ENCODE data around the gene BCL11A.

Gene BCL11A

DNA sequence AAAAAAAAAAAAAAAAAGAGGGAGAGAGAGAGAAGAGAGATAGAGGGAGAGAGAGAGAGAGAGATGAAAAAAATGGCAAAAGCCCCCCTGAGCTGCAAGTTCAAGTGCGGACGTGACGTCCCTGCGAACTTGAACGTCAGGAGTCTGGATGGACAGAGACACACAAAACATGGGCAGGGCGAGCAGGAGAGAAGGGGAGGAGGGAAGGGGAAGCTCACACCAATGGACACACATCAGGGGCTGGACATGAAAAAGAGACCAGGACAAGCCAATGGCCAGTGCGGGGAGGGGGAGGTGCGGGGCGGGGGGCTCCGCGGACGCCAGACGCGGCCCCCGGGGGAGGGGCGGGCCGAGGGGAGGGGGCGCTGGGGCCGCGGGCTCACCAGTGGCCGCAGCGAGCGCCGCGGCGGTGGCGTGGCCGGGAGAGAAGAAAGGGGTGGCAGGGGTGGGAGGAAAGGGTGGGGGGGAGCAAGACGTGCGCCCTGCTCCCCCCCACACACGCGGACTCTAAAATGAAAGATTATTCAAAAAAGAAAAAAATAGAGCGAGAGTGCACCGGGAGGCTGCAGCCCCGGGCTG lies at the start of gene BCL11A:
Gene BCL11A, minus strand, starts transcription at position 160 of the 579 bp plus-strand sequence. CDS start 384 bp downstream, outside the sequence.
- DNase-seq (ENCODE audit: low spot score): peak; percentile 75

DNA sequence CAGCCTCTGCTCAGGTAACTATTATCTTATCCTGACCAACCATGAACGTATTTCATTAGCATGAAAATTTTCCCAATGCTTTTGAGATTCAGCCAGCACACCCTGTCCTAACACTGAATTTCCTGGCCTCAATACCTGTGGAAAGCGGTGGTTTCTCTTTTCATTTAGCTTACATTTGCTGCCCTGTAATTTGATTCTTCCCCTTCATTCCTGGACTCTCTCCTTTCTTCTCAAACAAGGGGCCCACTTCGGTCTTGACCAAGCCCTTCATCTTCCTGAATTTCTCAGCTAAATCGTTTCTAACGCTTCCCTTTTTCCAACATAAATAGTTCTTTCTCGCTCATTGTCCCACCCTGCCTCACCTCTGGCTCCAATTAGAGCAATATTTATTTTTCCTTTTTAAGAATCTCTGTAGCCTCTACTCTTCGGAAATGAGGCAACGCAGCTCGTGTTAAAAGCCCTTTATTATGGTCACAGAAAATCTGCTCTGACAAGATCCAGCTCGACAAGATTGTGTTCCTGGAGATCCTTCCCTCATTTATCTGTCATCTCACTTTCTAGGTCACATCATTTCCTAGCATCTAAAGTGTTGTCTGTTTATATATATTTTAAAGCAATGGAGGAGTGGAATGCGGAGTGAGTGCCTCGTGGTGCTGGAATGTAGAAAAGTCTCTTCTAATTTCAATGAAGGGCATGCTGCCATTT lies 49.5 kb upstream of the BCL11A start:
- no peak for DNase-seq (ENCODE audit: low spot score)

DNA sequence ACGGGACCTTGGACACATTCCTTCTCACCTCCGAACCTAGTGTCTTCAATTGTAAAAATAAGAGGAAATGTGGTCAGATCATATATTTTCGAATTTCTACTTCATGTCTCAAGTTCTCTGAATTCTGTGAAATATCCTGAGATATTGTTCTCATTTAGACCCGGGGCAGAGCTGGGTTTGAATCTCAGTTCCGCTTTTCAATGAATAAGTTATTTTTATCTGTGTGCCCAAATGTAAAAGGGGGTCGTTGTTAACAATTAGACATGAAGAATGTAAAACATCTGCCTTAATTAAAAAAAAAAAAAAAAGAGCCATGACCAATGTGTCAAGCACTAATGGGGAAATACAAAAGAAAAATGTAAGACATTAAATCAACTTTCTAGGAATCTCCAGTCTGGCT lies 48.9 kb upstream of the BCL11A start:
- no peak for DNase-seq (ENCODE audit: low spot score)

DNA sequence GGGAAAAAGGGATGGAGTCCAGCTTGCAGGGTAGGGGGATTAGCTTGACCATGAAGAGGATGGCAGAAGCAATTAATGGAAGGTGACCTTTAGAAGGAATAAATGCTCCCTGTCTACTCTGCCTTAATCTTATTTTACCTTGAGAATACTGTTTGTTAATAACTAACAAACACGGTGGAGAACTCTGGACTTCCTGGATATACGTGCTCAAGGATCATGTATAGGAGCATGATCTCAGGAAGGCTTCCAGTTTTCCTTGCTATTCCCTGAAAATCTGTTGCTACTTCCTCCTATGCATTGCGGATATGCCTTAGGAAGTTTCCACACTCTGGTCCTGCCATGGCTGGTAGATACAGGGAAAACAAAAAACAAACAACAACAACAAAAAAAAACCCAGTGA lies 44.8 kb upstream of the BCL11A start:
- DNase-seq (ENCODE audit: low spot score): no peak

DNA sequence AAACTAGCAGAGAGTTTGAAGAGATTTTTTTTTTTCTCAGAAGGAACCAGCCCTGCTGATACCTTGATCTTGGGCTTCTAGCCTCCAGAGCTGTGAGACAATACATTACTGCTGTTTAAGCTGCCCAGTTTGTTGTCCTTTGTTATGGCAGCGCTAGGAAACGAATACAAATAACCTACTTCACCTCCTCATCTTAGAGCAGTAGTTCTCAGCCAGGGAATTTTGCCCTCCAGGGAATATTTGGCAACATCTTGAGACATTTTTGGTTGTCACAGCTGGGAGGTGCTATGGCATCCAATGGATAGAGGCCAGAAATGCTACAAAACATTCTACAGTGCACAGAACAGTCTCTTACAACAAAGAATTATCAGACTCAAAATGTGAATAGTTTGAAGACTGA lies 43.9 kb upstream of the BCL11A start:
- DNase-seq (ENCODE audit: low spot score): no peak

DNA sequence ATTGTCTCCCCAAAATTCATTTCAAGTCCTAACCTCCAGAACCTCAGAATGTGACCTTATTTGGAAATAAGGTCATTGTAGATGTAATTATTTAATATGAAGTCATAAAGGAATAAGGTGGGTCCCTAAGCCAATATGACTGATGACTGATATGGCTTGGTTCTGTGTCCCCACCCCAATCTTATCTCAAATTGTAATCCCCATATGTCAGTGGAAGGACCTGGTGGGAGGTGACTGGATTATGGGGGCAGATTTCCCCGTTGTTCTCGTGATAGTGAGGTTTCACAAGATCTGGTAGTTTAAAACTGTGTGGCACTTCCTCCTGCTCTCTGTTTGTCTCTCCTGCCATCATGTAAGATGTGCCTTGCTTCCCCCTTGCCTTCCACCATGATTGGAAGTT lies 43.0 kb upstream of the BCL11A start:
- DNase-seq (ENCODE audit: low spot score): no peak

DNA sequence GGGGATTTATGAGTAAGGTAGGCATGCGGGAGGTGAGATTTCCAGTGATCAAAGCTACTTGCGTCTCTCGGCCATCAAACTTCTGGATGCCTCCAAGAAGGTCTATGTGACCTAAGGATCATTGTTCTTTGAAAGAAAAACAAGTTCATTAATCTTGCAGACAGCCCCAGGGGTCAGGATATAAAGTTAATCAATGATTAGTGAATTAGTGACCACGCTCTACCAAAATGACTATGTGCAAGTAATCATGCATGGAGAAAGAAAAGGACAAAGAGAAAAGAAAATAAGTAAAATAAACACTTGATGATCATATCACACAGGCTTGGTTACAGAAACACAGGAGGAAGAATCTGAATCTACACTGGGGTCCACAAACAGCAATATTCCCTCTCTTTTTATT lies 42.5 kb upstream of the BCL11A start:
- no peak for DNase-seq (ENCODE audit: low spot score)

DNA sequence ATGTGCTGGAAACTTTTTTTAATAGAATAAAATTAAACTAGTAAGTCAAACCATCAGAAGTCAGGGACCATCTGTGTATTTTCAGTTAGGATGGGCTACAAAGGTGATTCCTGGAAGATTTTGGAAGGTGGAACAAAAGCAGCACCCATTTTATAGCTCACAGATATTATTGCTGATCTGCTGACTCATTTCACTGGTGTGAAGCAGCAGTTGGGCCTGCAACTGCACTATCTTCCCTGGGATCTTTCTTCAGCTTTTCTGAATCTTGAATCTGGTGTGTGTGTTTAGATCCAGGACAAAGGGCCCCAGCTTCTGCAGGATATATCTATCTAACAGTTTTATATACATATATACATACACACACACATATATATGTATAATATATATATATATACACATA lies 35.6 kb upstream of the BCL11A start:
- no peak for DNase-seq (ENCODE audit: low spot score)

DNA sequence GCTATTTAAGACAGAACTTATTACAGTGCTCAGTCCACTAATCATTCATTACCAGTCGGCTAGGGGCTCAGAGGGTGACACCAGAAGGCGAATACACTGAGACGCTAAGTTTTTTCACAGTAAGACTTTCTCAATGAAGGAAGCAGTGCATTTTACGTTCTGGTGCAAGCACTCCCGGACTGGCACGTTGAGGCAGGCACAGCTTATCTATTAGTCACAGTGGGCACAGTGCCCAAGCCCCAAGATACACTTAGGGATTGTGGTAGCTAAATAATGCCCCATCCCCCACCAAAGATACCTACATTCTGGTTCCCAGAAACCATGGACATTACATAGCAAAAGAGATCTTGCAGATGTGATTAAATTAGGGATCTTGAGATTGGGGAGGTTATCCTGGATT lies 32.6 kb upstream of the BCL11A start:
- DNase-seq (ENCODE audit: low spot score): no peak

DNA sequence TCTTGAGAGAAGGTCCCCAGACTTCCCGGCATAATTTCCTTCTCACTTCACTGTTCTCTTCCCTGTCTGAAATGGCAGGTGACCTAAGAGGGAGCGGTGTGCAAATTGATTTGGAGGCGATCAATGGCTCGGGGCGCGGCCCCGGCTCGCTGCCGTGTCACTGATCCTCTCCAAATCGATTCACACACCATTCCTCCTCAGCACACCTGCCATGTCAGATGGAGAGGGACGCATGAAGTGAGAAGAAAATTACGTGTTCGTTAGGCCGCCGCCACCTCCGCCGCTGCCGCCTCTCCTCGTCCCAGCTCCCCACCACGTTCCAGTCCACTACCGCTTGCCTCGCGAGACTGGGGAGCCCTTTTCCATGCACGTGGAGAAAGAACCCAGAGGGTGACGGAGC lies 31.8 kb upstream of the BCL11A start:
- DNase-seq (ENCODE audit: low spot score): no peak

DNA sequence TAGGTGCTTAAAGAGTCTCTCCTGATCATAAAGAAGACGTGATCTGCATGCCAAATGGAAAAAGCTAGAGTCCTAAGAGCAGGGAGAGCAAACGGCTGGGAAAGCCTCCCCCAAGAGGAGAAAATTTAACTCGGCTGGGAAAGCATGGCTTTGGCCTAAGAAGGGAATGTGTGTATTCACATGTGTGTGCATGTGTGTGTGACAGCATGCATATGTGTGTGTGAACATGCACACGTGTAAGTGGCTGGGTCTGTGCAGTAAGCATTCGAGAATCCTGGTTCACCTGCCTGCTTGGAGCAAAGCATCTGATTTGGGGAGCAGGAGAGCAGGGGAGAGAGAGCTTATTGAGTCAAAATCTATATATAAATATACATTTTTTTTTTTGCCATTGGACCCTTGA lies 30.1 kb upstream of the BCL11A start:
- DNase-seq (ENCODE audit: low spot score): no peak

DNA sequence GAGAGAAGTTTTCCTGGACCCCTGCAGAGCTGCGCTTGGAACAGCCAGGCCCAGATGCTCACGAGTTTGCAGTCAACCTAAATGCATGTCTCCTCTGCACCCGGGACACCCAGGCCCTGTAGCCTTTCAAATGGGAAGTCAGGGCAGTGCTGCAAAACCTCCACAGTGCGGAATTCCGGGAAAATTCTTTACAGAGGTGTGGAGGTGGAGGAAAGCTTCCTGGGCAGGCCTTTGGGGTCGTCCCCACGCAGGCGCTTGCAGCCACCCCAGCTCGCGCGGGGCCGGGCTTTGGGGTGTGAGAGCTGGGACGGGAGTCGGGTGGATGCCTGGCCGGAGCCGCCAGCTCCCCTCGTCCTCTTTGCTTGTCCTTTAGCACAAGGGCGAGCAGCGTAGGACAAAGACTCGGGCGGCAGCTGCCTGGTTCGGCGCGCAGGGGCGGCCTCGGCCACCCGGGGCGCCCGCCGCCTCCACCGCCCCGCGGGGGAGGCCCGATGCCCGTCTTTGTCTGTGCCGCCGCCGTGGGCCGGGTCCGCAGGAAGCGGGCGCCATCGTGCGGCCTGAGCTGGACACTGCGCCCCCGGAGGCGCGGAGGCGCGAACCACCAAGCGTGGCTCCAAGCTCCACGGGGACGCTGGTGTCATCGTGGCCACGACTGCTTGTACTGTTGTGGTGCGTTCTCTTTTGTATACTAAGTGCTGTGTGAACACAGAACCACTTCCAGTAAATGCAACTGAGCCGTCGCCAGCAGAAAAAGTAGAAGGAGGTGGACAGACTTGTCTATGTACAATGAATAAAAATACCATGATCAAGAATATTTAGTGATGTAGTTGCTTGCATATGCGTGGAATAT lies 28.2 kb upstream of the BCL11A start:
- DNase-seq (ENCODE audit: low spot score): peak; percentile 71

DNA sequence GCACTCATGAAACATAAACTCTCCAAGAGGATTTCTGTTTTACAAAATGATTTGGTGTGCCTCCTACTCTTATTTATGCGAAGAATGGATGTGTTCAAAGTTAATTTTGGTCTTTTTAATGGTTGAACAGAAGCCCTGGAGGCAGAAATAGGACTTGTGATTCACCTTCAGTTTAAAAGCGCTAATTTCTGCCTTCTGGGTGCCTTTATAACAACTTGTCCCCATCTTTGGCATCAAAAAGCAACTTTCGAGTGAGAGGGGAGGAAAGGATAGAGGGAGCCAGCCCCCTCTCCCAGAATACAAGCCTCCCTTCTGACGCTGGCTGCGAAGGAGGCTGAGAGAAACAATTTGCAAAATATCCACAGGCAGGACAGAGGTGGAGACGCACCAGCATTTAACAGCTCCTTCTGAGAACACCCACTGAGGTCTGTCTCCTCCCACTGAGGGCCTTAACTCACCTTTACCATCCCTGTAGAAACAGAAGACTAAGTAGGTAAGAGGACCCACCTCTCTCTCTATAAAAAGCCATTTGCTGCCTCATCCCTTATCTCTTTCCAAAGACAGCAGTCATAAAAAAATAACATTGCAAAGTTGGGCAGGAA lies 24.3 kb upstream of the BCL11A start:
- DNase-seq (ENCODE audit: low spot score): no peak

DNA sequence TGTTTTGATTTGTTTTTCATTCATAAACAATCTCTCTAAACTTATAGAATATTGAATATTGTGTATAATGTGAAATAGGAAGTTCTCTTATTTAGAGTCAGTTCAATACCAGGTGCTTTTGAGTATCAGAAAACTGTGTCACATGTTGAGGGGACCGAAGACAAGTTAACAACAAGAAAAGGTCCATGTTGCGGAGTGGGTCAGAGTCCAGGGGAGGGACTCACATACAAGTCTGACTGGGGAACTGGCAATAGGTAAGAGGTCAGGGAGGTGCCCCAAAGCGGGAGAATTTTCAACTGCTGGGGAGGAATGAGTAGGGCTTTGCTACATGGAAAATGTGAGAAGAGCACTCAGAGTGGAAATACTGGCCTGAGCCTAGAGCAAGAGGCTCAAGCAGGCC lies 19.8 kb upstream of the BCL11A start:
- no peak for DNase-seq (ENCODE audit: low spot score)

DNA sequence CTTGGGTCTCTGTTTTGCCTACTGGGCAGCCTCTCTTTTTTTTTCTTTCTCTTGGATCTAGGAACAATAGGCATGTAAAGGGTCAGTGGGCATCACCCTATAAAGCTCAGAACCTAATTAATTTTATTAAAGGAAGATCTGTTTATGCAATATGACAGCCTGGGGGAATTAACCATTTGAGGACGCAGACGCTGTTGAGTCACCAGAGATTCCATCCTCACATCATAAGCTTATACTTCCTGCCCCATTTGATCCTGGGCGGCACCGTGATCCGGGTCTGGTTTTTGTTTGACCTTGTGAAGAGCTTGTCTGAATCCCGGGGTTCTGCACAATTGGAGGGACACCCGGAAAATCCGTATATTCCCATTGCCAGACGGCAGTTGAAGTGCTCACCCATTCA lies 16.8 kb upstream of the BCL11A start:
- no peak for DNase-seq (ENCODE audit: low spot score)

DNA sequence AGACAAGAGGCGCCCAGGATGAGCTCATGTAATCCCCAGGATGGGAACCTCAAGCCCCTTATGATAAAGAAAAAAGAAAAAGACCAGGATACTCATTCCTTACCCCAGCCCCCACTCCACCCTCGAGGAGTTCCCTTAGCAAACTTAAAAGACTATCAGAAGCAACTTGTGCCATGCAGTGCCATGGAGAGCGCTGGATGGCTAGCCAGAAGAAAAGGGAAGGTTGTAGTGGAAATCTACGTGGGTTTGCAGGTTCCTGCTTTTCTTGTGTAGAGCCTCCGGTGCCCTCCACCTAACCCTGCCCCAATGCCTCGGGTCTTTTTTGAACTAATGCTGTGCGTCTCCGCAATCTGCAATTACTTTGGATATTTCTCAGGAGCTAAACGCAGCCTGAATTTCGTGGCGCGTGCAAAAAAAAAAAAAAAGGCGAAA lies 16.2 kb upstream of the BCL11A start:
- no peak for DNase-seq (ENCODE audit: low spot score)

DNA sequence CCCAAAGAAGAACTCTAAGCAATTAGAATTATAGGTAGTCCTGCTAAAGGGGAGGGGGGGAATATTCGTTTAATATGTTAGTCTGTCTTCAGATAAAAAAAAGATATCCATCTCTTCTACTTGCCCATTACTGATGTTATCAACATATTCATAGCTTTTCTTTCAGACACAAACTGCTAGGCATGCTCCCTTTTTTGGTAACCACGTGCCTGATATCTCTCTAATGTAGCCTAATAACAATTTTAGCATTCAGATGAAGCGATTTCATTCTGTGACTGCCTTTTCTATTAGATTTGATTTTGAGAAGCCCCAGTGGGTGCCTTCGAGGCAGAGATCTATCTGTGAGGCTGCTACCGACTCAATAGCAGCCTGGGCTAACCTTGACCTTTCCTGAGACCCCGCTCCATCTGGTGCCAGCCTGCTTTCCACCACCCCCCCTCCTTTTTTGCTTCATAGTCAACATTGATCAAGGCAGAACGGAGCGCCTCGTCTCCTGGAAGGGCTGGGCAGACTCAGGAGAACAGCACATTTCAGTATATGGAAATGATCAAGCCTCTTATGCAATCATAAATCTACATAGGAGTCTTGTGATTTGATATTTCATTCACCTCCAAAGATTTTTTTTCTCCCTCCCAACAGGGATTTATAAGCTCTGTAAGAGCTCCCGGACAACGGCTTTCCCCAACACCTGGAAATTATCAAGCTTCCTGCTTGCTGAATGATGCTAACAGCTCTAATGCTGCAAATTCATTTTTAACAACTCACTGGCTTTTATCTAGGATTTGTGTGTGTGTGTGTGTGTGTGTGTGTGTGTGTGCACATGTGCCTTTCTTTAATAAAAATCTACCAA lies 14.7 kb upstream of the BCL11A start:
- DNase-seq (ENCODE audit: low spot score): no peak

DNA sequence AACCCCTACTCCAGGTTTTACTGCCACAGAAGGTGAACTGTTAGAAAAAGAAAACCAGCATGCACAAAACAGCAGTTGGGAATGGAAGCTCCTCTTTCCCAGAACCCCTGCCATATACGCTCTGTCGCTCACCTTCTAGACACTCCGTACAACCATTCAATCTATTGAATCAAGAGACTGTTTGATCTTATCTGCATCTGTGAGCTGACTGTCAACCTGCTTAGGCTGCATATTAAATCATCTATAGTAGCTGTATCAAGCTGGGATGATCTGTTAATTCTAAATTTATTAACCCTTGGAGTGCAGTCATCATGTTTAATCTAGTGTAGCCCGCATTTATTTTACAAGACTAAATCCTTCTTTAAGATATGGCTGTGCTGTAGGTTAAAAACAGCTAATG lies 13.6 kb upstream of the BCL11A start:
- DNase-seq (ENCODE audit: low spot score): no peak

DNA sequence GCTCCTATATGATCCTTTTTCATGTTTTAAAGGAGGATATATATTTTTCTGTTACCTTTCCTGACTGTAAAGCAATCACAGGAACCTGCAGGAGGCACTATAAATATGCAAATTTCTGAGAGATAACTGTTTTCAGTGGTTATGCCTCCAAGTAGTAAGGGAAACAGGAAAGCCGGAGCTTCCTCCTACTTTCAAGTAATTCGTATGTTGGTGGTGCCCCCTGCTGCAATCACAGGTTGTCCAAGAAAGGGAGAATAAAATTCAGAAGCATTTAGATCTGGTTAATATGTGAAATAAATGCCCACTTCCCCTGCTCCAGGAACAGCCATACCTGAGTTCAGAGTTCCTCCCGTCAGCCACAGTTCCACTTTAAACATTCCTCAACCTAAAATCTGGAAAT lies 12.0 kb upstream of the BCL11A start:
- DNase-seq (ENCODE audit: low spot score): peak; percentile 23

DNA sequence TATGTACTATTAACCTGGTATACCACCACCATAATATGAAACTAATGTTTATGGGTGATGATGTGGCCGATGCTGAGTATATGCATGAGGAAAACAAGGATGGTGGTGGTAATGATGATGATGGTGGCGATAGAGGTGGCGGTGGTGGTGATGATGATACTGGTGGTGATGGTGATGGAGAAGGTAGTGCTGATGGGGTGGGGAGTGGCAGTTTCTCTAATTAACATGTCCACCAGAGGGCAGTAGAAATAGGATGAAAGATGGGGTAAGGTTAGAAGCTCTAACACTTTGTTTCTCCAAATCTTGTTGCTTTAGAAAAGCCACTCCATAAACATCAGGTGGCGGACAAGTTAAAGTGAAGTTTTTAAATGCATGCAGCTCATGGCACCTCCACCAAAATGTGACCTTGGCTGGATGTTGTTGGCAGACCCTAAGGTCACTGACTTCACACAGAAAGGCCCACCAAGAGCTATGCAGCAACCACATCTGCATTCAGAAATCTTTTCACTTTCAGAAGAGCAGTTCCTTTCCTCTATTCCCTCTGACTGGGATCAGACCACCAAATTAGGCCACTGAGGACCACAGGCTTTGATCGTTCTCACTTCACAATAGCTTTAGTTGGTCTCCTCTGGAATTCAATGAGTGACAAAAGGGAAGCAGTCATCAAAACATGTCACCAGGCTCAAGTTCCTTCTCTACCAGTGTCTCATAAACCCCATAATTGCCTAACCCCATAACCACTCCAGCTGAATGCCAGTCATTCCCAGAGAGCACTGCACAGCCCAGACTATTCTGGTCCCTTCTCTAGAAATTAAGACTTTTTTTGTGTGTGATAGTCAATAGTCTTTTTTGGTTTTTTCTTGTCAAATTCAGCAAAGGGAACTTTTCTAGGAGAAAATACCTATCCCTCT lies 7.5 kb upstream of the BCL11A start:
- DNase-seq (ENCODE audit: low spot score): peak; percentile 46

DNA sequence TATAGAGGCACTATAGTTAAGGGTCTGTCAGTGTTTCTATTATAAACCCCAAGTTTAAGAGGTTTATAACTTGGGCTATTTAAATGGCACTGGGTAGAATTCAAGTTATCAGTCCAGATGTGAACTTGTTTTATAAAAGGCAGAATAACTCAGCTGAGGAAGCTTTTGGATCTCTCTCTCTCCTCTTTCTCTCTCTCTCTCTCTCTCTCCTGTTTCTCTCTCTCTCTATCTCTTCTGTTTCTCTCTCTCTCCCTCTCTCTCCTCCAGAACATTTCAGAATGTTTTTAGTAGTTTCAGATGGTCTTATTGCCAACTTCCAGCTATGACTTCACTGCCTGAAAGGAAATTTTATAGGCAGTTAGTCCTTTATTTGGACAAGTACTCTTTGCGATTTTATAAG lies 6.4 kb upstream of the BCL11A start:
- DNase-seq (ENCODE audit: low spot score): no peak
